ENCODE results near the gene AGAP5.

Gene AGAP5

DNA sequence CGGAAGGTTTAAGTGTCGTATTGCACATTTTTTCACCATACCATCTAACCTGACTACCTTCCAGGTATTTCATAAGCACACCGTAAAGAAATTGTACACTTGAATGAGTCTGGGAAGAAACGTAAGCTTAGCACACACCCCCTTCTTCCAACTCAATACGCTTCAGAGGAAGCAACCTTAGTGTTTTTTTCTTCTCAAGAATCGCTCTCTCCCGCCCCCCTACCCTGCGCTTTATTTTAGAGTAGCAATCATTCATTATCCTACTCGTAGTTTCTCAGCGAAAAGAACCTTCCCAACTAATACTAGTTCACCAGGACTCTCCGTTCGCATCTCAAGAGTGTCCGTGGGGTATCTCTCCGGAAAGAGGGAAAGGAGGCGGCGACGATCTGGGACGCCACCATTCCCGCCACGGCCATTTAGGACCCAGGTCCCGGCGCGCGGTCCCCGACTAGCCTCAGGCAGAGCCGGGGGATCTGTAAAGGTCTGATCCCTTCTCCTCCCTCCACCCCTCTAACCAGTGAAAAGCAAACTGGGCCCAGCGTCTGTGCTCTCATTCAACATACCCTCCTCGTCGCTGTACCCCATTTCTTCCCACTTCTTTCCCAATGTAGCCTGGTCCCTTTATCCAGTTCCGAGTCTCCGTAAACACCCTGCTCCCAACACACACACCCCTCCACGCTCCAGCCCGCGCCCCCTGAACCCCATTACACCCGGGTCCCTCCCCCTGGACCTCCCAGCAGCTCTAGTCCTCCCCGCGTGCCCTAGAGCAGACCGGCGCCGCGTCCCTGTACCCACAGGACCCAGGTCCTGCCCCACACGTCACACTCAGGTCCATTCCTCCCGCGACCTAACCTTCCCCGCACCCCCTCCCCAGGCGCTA lies 72.7 kb downstream of the AGAP5 start:
- peak; percentile 11 for DNase-seq

Data from activated CD4-positive, alpha-beta T cell treated with anti-CD3 and anti-CD28 coated beads, Interleukin-2, Interleukin-6, amounts not matched to agents 100 ng/mL and 50 ng/mL, durations not matched to agents 16 hours and 8 hours (primary cell).